HEK293 (cell line): ENCODE data around the gene TFPT.

ENCODE experiments used
- AEBP2 ChIP-seq: fragments of 450-650 bp; formaldehyde crosslinking; IDR thresholded peaks from 2 replicates; pipeline ENCODE4 v1.5.1; 2016; ENCODE audit warnings: missing biosample characterization, missing genetic modification characterization, borderline replicate concordance
- ATF2 ChIP-seq: fragments of 450-650 bp; formaldehyde crosslinking; IDR thresholded peaks from 2 replicates; pipeline ENCODE4 v1.5.1; 2016; ENCODE audit warnings: missing biosample characterization, missing genetic modification characterization, low read depth
- BCL11B ChIP-seq: fragments of 450-650 bp; formaldehyde crosslinking; IDR thresholded peaks from 2 replicates; pipeline ENCODE4 v1.5.1; 2016; ENCODE audit warnings: low read depth, missing biosample characterization, missing genetic modification characterization
- EGR2 ChIP-seq: fragments of 450-650 bp; formaldehyde crosslinking; IDR thresholded peaks from 2 replicates; pipeline ENCODE4 v1.5.1; 2016; ENCODE audit warnings: low read depth, missing biosample characterization, missing genetic modification characterization
- GLI2 ChIP-seq: fragments of 450-650 bp; formaldehyde crosslinking; IDR thresholded peaks from 2 replicates; pipeline ENCODE4; 2017; ENCODE audit warnings: missing biosample characterization, missing genetic modification characterization, low read depth, borderline replicate concordance
- INSM2 ChIP-seq: fragments of 450-650 bp; formaldehyde crosslinking; IDR thresholded peaks from 2 replicates; pipeline ENCODE4 v1.5.1; 2016; ENCODE audit warnings: missing biosample characterization, missing genetic modification characterization
- KLF8 ChIP-seq: fragments of 450-650 bp; formaldehyde crosslinking; IDR thresholded peaks from 2 replicates; pipeline ENCODE4 v1.5.1; 2016; ENCODE audit warnings: missing biosample characterization, missing genetic modification characterization
- MYNN ChIP-seq: fragments of 450-650 bp; formaldehyde crosslinking; IDR thresholded peaks from 2 replicates; pipeline ENCODE4 v1.5.1; 2016; ENCODE audit warnings: missing biosample characterization, missing genetic modification characterization, borderline replicate concordance
- PRDM2 ChIP-seq: fragments of 450-650 bp; formaldehyde crosslinking; IDR thresholded peaks from 2 replicates; pipeline ENCODE4 v1.5.1; 2016; ENCODE audit warnings: missing biosample characterization, missing genetic modification characterization, borderline replicate concordance
- REPIN1 ChIP-seq: fragments of 450-650 bp; formaldehyde crosslinking; IDR thresholded peaks from 2 replicates; pipeline ENCODE4 v1.5.1; 2017; ENCODE audit warnings: missing biosample characterization, missing genetic modification characterization, low read depth
- SCRT1 ChIP-seq: fragments of 450-650 bp; formaldehyde crosslinking; IDR thresholded peaks from 2 replicates; pipeline ENCODE4 v1.5.1; 2016; ENCODE audit warnings: missing biosample characterization, missing genetic modification characterization, borderline replicate concordance
- ZNF138 ChIP-seq: fragments of 450-650 bp; formaldehyde crosslinking; IDR thresholded peaks from 2 replicates; pipeline ENCODE4 v1.5.1; 2016; ENCODE audit warnings: missing biosample characterization, missing genetic modification characterization, borderline replicate concordance
- ZNF175 ChIP-seq: fragments of 450-650 bp; formaldehyde crosslinking; IDR thresholded peaks from 2 replicates; pipeline ENCODE4 v1.5.1; 2016; ENCODE audit warnings: missing biosample characterization, missing genetic modification characterization
- ZNF311 ChIP-seq: fragments of 450-650 bp; formaldehyde crosslinking; IDR thresholded peaks from 2 replicates; pipeline ENCODE4 v1.5.1; 2017; ENCODE audit warnings: missing biosample characterization, missing genetic modification characterization, borderline replicate concordance
- ZNF350 ChIP-seq: fragments of 450-650 bp; formaldehyde crosslinking; IDR thresholded peaks from 2 replicates; pipeline ENCODE4 v1.5.0; 2017; ENCODE audit warnings: missing biosample characterization, mild to moderate bottlenecking, missing genetic modification characterization
- ZNF362 ChIP-seq: fragments of 450-650 bp; formaldehyde crosslinking; IDR thresholded peaks from 2 replicates; pipeline ENCODE4 v1.5.1; 2016; ENCODE audit warnings: missing biosample characterization, missing genetic modification characterization
- ZNF449 ChIP-seq: fragments of 450-650 bp; formaldehyde crosslinking; IDR thresholded peaks from 2 replicates; pipeline ENCODE4 v1.5.1; 2017; ENCODE audit warnings: missing biosample characterization, mild to moderate bottlenecking, missing genetic modification characterization, moderate library complexity
- ZNF514 ChIP-seq: fragments of 450-650 bp; formaldehyde crosslinking; IDR thresholded peaks from 2 replicates; pipeline ENCODE4 v1.5.1; 2016; ENCODE audit warnings: missing biosample characterization, missing genetic modification characterization
- ZNF585B ChIP-seq: fragments of 450-650 bp; formaldehyde crosslinking; IDR thresholded peaks from 2 replicates; pipeline ENCODE4 v1.5.1; 2016; ENCODE audit warnings: missing biosample characterization, missing genetic modification characterization
- ZNF600 ChIP-seq: fragments of 450-650 bp; formaldehyde crosslinking; IDR thresholded peaks from 2 replicates; pipeline ENCODE4 v1.5.1; 2016; ENCODE audit warnings: missing biosample characterization, missing genetic modification characterization
- ZNF623 ChIP-seq: fragments of 450-650 bp; formaldehyde crosslinking; IDR thresholded peaks from 2 replicates; pipeline ENCODE4 v1.5.1; 2016; ENCODE audit warnings: missing biosample characterization, missing genetic modification characterization
- ZNF629 ChIP-seq: fragments of 450-650 bp; formaldehyde crosslinking; IDR thresholded peaks from 2 replicates; pipeline ENCODE4 v1.5.1; 2017; ENCODE audit warnings: missing biosample characterization, missing genetic modification characterization
- ZNF658 ChIP-seq: fragments of 450-650 bp; formaldehyde crosslinking; IDR thresholded peaks from 2 replicates; pipeline ENCODE4; 2016; ENCODE audit warnings: missing biosample characterization, missing genetic modification characterization
- ZNF670 ChIP-seq: fragments of 450-650 bp; formaldehyde crosslinking; IDR thresholded peaks from 2 replicates; pipeline ENCODE4 v1.5.1; 2016; ENCODE audit warnings: missing biosample characterization, missing genetic modification characterization, low read depth
- ZNF76 ChIP-seq: fragments of 450-650 bp; formaldehyde crosslinking; IDR thresholded peaks from 2 replicates; pipeline ENCODE4; 2016; ENCODE audit warnings: low read depth, missing biosample characterization, missing genetic modification characterization, borderline replicate concordance

Gene TFPT

GRCh38 chr19:54137699-54138488 lies 22.4 kb upstream of the TFPT start, which contains the start of gene CNOT3 (continued):
- TF ChIP-seq PRDM2 (tag by site-specific recombination) (no peak), ZNF138 (tag by site-specific recombination) (no peak), REPIN1 (tag by site-specific recombination) (no peak), ZNF600 (tag by site-specific recombination) (no peak), ZNF623 (tag by site-specific recombination) (no peak), GLI2 (tag by site-specific recombination) (no peak), ZNF76 (no peak), ZNF175 (tag by site-specific recombination) (no peak), ATF2 (tag by site-specific recombination) (no peak), BCL11B (tag by site-specific recombination) (no peak), SCRT1 (tag by site-specific recombination) (no peak), ZNF670 (tag by site-specific recombination) (no peak), KLF8 (tag by site-specific recombination) (no peak), ZNF585B (tag by site-specific recombination) (no peak), ZNF362 (tag by site-specific recombination) (no peak), ZNF311 (tag by site-specific recombination) (no peak), AEBP2 (no peak), INSM2 (tag by site-specific recombination) (no peak), MYNN (tag by site-specific recombination) (no peak), ZNF449 (tag by site-specific recombination) (no peak), ZNF514 (tag by site-specific recombination) (no peak), EGR2 (tag by site-specific recombination) (no peak), ZNF629 (tag by site-specific recombination) (no peak), ZNF658 (tag by site-specific recombination) (no peak), ZNF350 (tag by site-specific recombination) (no peak)
